HepG2 (cell line): ENCODE results near the gene SLC43A1. TPM values are rescaled to one million over a fixed set of nuclear protein-coding genes. Genes with fewer than 3 reads are reported as not detected.
A peak's percentile ranks its signal among the peaks of the same experiment; 100 is the strongest.

Experiments used
- CREM ChIP-seq, 2 experiments: sonication (generic) in 1 of 2; formaldehyde crosslinking in 1 of 2; IDR thresholded peaks; 2 replicates each; pipeline versions ENCODE4 v1.4.0 to v1.6.1; 2016 to 2020; ENCODE audit warnings: antibody characterized with exemption in 1 of 2, mild to moderate bottlenecking in 1 of 2, missing genetic modification reagents in 1 of 2
- DPF2 ChIP-seq: sonication (generic); formaldehyde crosslinking; IDR thresholded peaks from 2 replicates; pipeline ENCODE4 v1.4.0; 2020; ENCODE audit warnings: mild to moderate bottlenecking, low read depth, missing genetic modification reagents, borderline replicate concordance
- ERF ChIP-seq: IDR thresholded peaks from 2 replicates; pipeline ENCODE4 v1.6.1; 2018; ENCODE audit warnings: missing biosample characterization, missing genetic modification reagents
- FOSL2 ChIP-seq: sonication (generic); formaldehyde crosslinking; IDR thresholded peaks from 2 replicates; pipeline ENCODE4 v1.4.0; 2020; ENCODE audit warnings: missing genetic modification reagents
- LCORL ChIP-seq, 2 experiments: fragments of 450-650 bp in 1 of 2; sonication (generic) in 1 of 2; formaldehyde crosslinking in 1 of 2; IDR thresholded peaks; 2 replicates each; pipeline versions ENCODE4 v1.5.0 to v1.6.1; 2017 to 2020; ENCODE audit warnings: antibody characterized with exemption in 1 of 2, missing genetic modification reagents in 1 of 2
- NAIF1 ChIP-seq: sonication (generic); formaldehyde crosslinking; IDR thresholded peaks from 2 replicates; pipeline ENCODE4 v1.5.0; 2020; ENCODE audit warnings: mild to moderate bottlenecking, missing genetic modification reagents, borderline replicate concordance
- PRDM10 ChIP-seq: sonication (generic); formaldehyde crosslinking; IDR thresholded peaks from 2 replicates; pipeline ENCODE4 v1.4.0; 2020; ENCODE audit warnings: low read depth, missing genetic modification reagents
- PTBP1 ChIP-seq: fragments of 200-400 bp; formaldehyde crosslinking; IDR thresholded peaks from 2 replicates; pipeline ENCODE4 v1.6.1; 2018; ENCODE audit warnings: low read length, low read depth; ENCODE audit not compliant: poor library complexity, severe bottlenecking
- SETDB1 ChIP-seq: sonication (generic); formaldehyde crosslinking; IDR thresholded peaks from 2 replicates; pipeline ENCODE4 v1.5.1; 2020; ENCODE audit warnings: missing genetic modification reagents, mild to moderate bottlenecking, borderline replicate concordance
- SP140L ChIP-seq: sonication (generic); formaldehyde crosslinking; IDR thresholded peaks from 2 replicates; pipeline ENCODE4 v1.4.0; 2020; ENCODE audit warnings: missing genetic modification reagents, borderline replicate concordance
- ZNF407 ChIP-seq: sonication (generic); formaldehyde crosslinking; IDR thresholded peaks from one replicate; pipeline ENCODE4 v1.5.1; 2020; ENCODE audit warnings: mild to moderate bottlenecking, missing genetic modification reagents; ENCODE audit errors: not compliant biosample characterization
- ZNF749 ChIP-seq: sonication (generic); formaldehyde crosslinking; IDR thresholded peaks from 2 replicates; pipeline ENCODE4 v1.8.0; 2022; ENCODE audit warnings: mild to moderate bottlenecking, missing genetic modification reagents, moderate library complexity, borderline replicate concordance
- ZNF83 ChIP-seq: sonication (generic); formaldehyde crosslinking; IDR thresholded peaks from 2 replicates; pipeline ENCODE4 v1.4.0; 2020; ENCODE audit warnings: missing genetic modification reagents, mild to moderate bottlenecking, borderline replicate concordance
- polyA plus RNA-seq, 8 experiments: library from polyadenylated mRNA; depleted of rRNA in 3 of 8; stranded (reverse) in 7 of 8; unstranded in 1 of 8; fragments of >200 nt; fragmentation: Illumina TruSeq in 4 of 8; extraction: Trizol in 4 of 8; gene quantifications; 2 replicates each; pipeline versions ENCODE4 v1.2.1 to v1.2.3, GENCODE V29; 2011 to 2016; ENCODE audit warnings: low read depth in 4 of 8, missing spikeins in 1 of 8, mixed read lengths in 1 of 8; ENCODE audit not compliant: insufficient read depth in 1 of 8
- total RNA-seq, 5 experiments: library from RNA; depleted of rRNA; stranded (reverse); fragments of >200 nt; fragmentation: Illumina TruSeq; extraction: Trizol; gene quantifications; 2 replicates each; pipeline ENCODE4 v1.2.3, GENCODE V29; 2016; ENCODE audit warnings: low read depth in 1 of 5
- TF ChIP-seq, protein P1 (sequence below): IDR thresholded peaks from 2 replicates; pipeline ENCODE4 v1.6.1; 2016; ENCODE audit warnings: low read depth, borderline replicate concordance

The SLC43A1 gene
- total and polyA plus RNA-seq, 2 of the 13 experiments (the other 11 are each of a cell fraction or from before 2014, with no cell fraction given) = 72.3 to 87.6 TPM

GRCh38 chr11:57497303-57498247 lies 17.9 kb downstream of the SLC43A1 start (continued):
- no peak for TF ChIP-seq SP140L (CRISPR knock-in tag)
- TF ChIP-seq ZNF407 (CRISPR knock-in tag) = peak; percentile 15
- TF ChIP-seq DPF2 (CRISPR knock-in tag) = peak; percentile 80
- no peak; the same call in 1 of the 2 replicates for TF ChIP-seq ZNF749
- TF ChIP-seq FOSL2 = peak; percentile 36; the same call in 1 of the 2 replicates
- TF ChIP-seq PTBP1 = no peak
- peak; percentile 97 for TF ChIP-seq PRDM10 (CRISPR knock-in tag)
- peak; percentile 84 for TF ChIP-seq CREM (IDR thresholded peaks at IDR 0.05)
- TF ChIP-seq CREM (CRISPR knock-in tag; IDR thresholded peaks at IDR 0.05) = no peak
- TF ChIP-seq LCORL (IDR thresholded peaks at IDR 0.05) = peak; percentile 55
- peak; percentile 90 for TF ChIP-seq LCORL (CRISPR knock-in tag; IDR thresholded peaks at IDR 0.05)
- 0 out of 2 replicates have a peak, but pooled peaks have one; percentile 39 for TF ChIP-seq NAIF1 (CRISPR knock-in tag)
- peak; percentile 10; the same call in 1 of the 2 replicates for TF ChIP-seq ERF (CRISPR knock-in tag)
- TF ChIP-seq, protein P1, sequence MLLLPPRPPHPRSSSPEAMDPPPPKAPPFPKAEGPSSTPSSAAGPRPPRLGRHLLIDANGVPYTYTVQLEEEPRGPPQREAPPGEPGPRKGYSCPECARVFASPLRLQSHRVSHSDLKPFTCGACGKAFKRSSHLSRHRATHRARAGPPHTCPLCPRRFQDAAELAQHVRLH = peak; percentile 18; the same call in 1 of the 2 replicates
- no peak for TF ChIP-seq ZNF83 (CRISPR knock-in tag)
- TF ChIP-seq SETDB1 (CRISPR knock-in tag) = no peak
